ENCODE measurements around the gene OR56A1.
"Not testable (repeated sequence)": the region's sequence is repeated elsewhere in the genome, so short reads cannot be mapped to it uniquely, and the experiment has no call there.

Gene OR56A1

GRCh38 chr11:6030708-6031405 lies at the start of gene OR56A1:
TSS of gene OR56A1 (minus strand) at chr11:6030758. CDS start at chr11:6027692, 3,066 bp downstream.
- DNase-seq = no peak

GRCh38 chr11:6079463-6079862 lies 48.9 kb upstream of the OR56A1 start:
- DNase-seq = no peak

- DNase-seq = no peak
Measured at GRCh38 chr11:6077723-6078122, 47.2 kb upstream of the OR56A1 start.

- DNase-seq = not testable (repeated sequence)
Measured at GRCh38 chr11:6076443-6076842, 45.9 kb upstream of the OR56A1 start.

GRCh38 chr11:6067502-6067901 lies 36.9 kb upstream of the OR56A1 start:
- DNase-seq = no peak

- no peak for DNase-seq
Measured at GRCh38 chr11:6062691-6063358, 32.3 kb upstream of the OR56A1 start.

GRCh38 chr11:6061475-6061874 lies 30.9 kb upstream of the OR56A1 start:
- no peak for DNase-seq

GRCh38 chr11:6057452-6057851 lies 26.9 kb upstream of the OR56A1 start:
- no peak for DNase-seq

GRCh38 chr11:6055569-6055968 lies 25.0 kb upstream of the OR56A1 start:
- DNase-seq = no peak

- no peak for DNase-seq
Measured at GRCh38 chr11:6052374-6052773, 21.8 kb upstream of the OR56A1 start.

GRCh38 chr11:6040874-6041273 lies 10.3 kb upstream of the OR56A1 start:
- no peak for DNase-seq

GRCh38 chr11:6027501-6027900 lies 3.1 kb downstream of the OR56A1 start:
- DNase-seq = no peak

GRCh38 chr11:6025056-6025455 lies 5.5 kb downstream of the OR56A1 start:
- no peak for DNase-seq

GRCh38 chr11:6022956-6023355 lies 7.6 kb downstream of the OR56A1 start:
- no peak for DNase-seq

- no peak for DNase-seq
Measured at GRCh38 chr11:6013042-6013441, 17.5 kb downstream of the OR56A1 start.

- no peak for DNase-seq
Measured at GRCh38 chr11:6012035-6012668, 18.4 kb downstream of the OR56A1 start.

GRCh38 chr11:6006846-6007245 lies 23.7 kb downstream of the OR56A1 start, which contains the start of gene OR56A4:
TSS of gene OR56A4 (minus strand) at chr11:6006946. CDS start at chr11:6002992, 3,954 bp downstream.
- no peak for DNase-seq

- DNase-seq = no peak
Measured at GRCh38 chr11:6006395-6006794, 24.2 kb downstream of the OR56A1 start.

- no peak for DNase-seq
Measured at GRCh38 chr11:6002202-6002699, 28.3 kb downstream of the OR56A1 start.

GRCh38 chr11:5994791-5995190 lies 35.8 kb downstream of the OR56A1 start:
- DNase-seq = no peak

- DNase-seq = no peak
Measured at GRCh38 chr11:5992604-5993251, 37.8 kb downstream of the OR56A1 start.

- no peak for DNase-seq
Measured at GRCh38 chr11:5992150-5992549, 38.4 kb downstream of the OR56A1 start.

- no peak for DNase-seq
Measured at GRCh38 chr11:5989203-5989602, 41.4 kb downstream of the OR56A1 start.

Measured in stimulated activated CD4-positive, alpha-beta T cell treated with anti-CD3 and anti-CD28 coated beads, Interleukin-15, amount 100 ng/mL, for 24 hours (primary cell).